K562 (cell line): Measurements from ENCODE around the gene PTCH1. TPM values are rescaled to one million over a fixed set of nuclear protein-coding genes. Genes with fewer than 3 reads are reported as not detected.

Experiments used
- ATAC-seq: fragments of 200-7000 bp; cut with Tn5 transposase; 3 replicates; pipeline ENCODE4 v1.9.1; 2020; ENCODE audit warnings: moderate library complexity
- BruUV-seq: library from RNA; stranded (reverse); fragments of 400-500 nt; replicated peaks from 2 replicates; lab custom pipeline; 2021; lab: Mats Ljungman, UMichigan
- CTCF ChIA-PET: fragments of 300-600 bp; formaldehyde crosslinking; extraction: SDS; loops from one replicate; lab custom pipeline; 2021; ENCODE audit warnings: low intra/inter-chr PET ratio; lab: Yijun Ruan, JAX
- POLR2A ChIA-PET: fragments of 300-600, 350-650 bp; sonication (Branson Sonifier 250); formaldehyde crosslinking; extraction: SDS; loops from one replicate; lab custom pipeline; 2021; ENCODE audit warnings: antibody characterized with exemption, inconsistent platforms; lab: Yijun Ruan, JAX
- DNase-seq, 4 experiments: peaks; one replicate each; pipeline versions ENCODE4 v3.0.0 to v3.0.0-alpha.2; 2011 to 2018; ENCODE audit warnings: low spot score in 3 of 4, mixed read lengths in 3 of 4; ENCODE audit errors: extremely low read depth in 1 of 4
- FAIRE-seq: peaks from 2 replicates; lab custom pipeline; 2011; peaks lifted over from hg19 to GRCh38; lab: Jason Lieb, UNC
- H2AFZ ChIP-seq: 2 replicates; pipeline ENCODE4 v1.6.0; 2011; ENCODE audit warnings: low read depth, low read length, control low read depth, inconsistent platforms
- H3K27ac ChIP-seq: fragments of 200-600 bp; 3 replicates; pipeline ENCODE4 v1.8.0; 2011; ENCODE audit warnings: low read depth, mild to moderate bottlenecking, control low read depth, inconsistent platforms, low read length, moderate library complexity, mixed read lengths; ENCODE audit errors: extremely low read depth
- H3K27me3 ChIP-seq, 2 experiments: fragments of 300-600 bp in 1 of 2; 2 replicates in 1 of 2; 3 replicates in 1 of 2; pipeline versions ENCODE4 v1.6.0 to v1.8.0; 2011; ENCODE audit warnings: inconsistent platforms in 2 of 2, low read length in 2 of 2, mild to moderate bottlenecking in 1 of 2, mixed read lengths in 1 of 2, moderate library complexity in 1 of 2; ENCODE audit not compliant: control insufficient read depth in 2 of 2, insufficient read depth in 2 of 2
- H3K36me3 ChIP-seq: fragments of 300-600 bp; 3 replicates; pipeline ENCODE4 v1.8.0; 2011; ENCODE audit warnings: mild to moderate bottlenecking, low read length, inconsistent platforms; ENCODE audit not compliant: control insufficient read depth, insufficient read depth
- H3K4me1 ChIP-seq, 2 experiments: fragments of 200-600 bp in 1 of 2; replicated peaks in 1 of 2; 2 replicates in 1 of 2; 3 replicates in 1 of 2; pipeline versions ENCODE4 v1.5.1 to v1.8.0; 2011; ENCODE audit warnings: inconsistent platforms in 2 of 2, low read length in 2 of 2, mild to moderate bottlenecking in 1 of 2, mixed read lengths in 1 of 2, moderate library complexity in 1 of 2; ENCODE audit not compliant: control insufficient read depth in 2 of 2, insufficient read depth in 2 of 2
- H3K4me2 ChIP-seq: 2 replicates; pipeline ENCODE4 v1.6.1; 2011; ENCODE audit warnings: low read length, control low read depth, inconsistent platforms, mixed read lengths; ENCODE audit not compliant: insufficient read depth
- H3K4me3 ChIP-seq: fragments of 200-600 bp; sonication (generic), shearing (Covaris generic); 2 replicates; pipeline ENCODE4 v1.5.1; 2016; ENCODE audit warnings: control low read depth, inconsistent platforms
- H3K79me2 ChIP-seq: fragments of 200-600 bp; 3 replicates; pipeline ENCODE4 v1.8.0; 2011; ENCODE audit warnings: low read length, inconsistent platforms; ENCODE audit not compliant: control insufficient read depth, insufficient read depth
- H3K9ac ChIP-seq, 2 experiments: 2 replicates each; pipeline versions ENCODE4 v1.6.0 to v1.6.1; 2011; ENCODE audit warnings: low read depth in 2 of 2, low read length in 2 of 2, control low read depth in 1 of 2, inconsistent platforms in 1 of 2, mild to moderate bottlenecking in 1 of 2, mixed read lengths in 1 of 2; ENCODE audit not compliant: insufficient read depth in 1 of 2
- H3K9me1 ChIP-seq: one replicate; pipeline ENCODE4 v1.6.0; 2011; ENCODE audit warnings: inconsistent platforms, mild to moderate bottlenecking, low read length, moderate library complexity; ENCODE audit not compliant: control insufficient read depth, insufficient read depth
- H3K9me3 ChIP-seq: replicated peaks from 2 replicates; pipeline ENCODE4 v1.5.1; 2011; ENCODE audit warnings: low read depth, low read length, inconsistent platforms; ENCODE audit not compliant: control insufficient read depth, insufficient read depth
- H4K20me1 ChIP-seq: replicated peaks from 2 replicates; pipeline ENCODE4 v1.6.1; 2011; ENCODE audit warnings: low read length, inconsistent platforms, mixed read lengths; ENCODE audit not compliant: control insufficient read depth, insufficient read depth
- C11orf30 ChIP-seq: fragments of 450-650 bp; IDR thresholded peaks from 2 replicates; pipeline ENCODE4 v1.6.1; 2016; ENCODE audit warnings: low read depth, mild to moderate bottlenecking
- CBFA2T3 ChIP-seq: fragments of 450-650 bp; IDR thresholded peaks from 2 replicates; pipeline ENCODE4 v1.6.1; 2017
- DMBX1 ChIP-seq: fragments of 250-450 bp; sonication (Bioruptor Pico); IDR thresholded peaks from 2 replicates; pipeline ENCODE4 v1.8.0; 2022; ENCODE audit warnings: inconsistent platforms, mild to moderate bottlenecking, moderate library complexity, borderline replicate concordance
- DPF2 ChIP-seq: fragments of 450-650 bp; IDR thresholded peaks from 2 replicates; pipeline ENCODE4 v1.6.1; 2016
- ELF2 ChIP-seq: fragments of 250-450 bp; sonication (Bioruptor Pico); IDR thresholded peaks from 2 replicates; pipeline ENCODE4 v1.5.0; 2021; ENCODE audit warnings: mild to moderate bottlenecking
- FOXM1 ChIP-seq, 2 experiments: fragments of 450-650 bp in 1 of 2; sonication (generic) in 1 of 2; formaldehyde crosslinking in 1 of 2; IDR thresholded peaks; 2 replicates each; pipeline versions ENCODE4 v1.6.1 to v1.9.0; 2017 to 2022; ENCODE audit warnings: low read depth in 2 of 2, mild to moderate bottlenecking in 2 of 2, missing genetic modification reagents in 1 of 2, moderate library complexity in 1 of 2
- JUND ChIP-seq, 2 experiments: IDR thresholded peaks; 2 replicates in 1 of 2; 3 replicates in 1 of 2; pipeline ENCODE4 v1.6.1; 2011; ENCODE audit warnings: borderline replicate concordance in 2 of 2, low read depth in 2 of 2, low read length in 2 of 2, improper control_type of control experiment in 1 of 2, missing biosample characterization in 1 of 2, missing genetic modification characterization in 1 of 2, missing genetic modification reagents in 1 of 2
- KDM1A ChIP-seq, 2 experiments: fragments of 450-650 bp; IDR thresholded peaks; 2 replicates each; pipeline ENCODE4 v1.6.1; 2016; ENCODE audit warnings: mild to moderate bottlenecking in 2 of 2
- MIER1 ChIP-seq: fragments of 450-650 bp; IDR thresholded peaks from 2 replicates; pipeline ENCODE4 v1.6.1; 2016; ENCODE audit warnings: antibody characterized with exemption, mild to moderate bottlenecking, low read depth
- NFIX ChIP-seq: fragments of 250-450 bp; sonication (Bioruptor Pico); IDR thresholded peaks from 2 replicates; pipeline ENCODE4 v1.4.0; 2020; ENCODE audit warnings: low read depth, mild to moderate bottlenecking, moderate library complexity
- NUFIP1 ChIP-seq: fragments of 450-650 bp; IDR thresholded peaks from 2 replicates; pipeline ENCODE4 v1.6.1; 2018; ENCODE audit not compliant: partially characterized antibody
- PHTF2 ChIP-seq: fragments of 250-450 bp; sonication (Bioruptor Pico); IDR thresholded peaks from 2 replicates; pipeline ENCODE4 v1.5.0; 2021; ENCODE audit warnings: mild to moderate bottlenecking
- RAD21 ChIP-seq, 2 experiments: fragments of 250-450 bp in 1 of 2; fragments of 450-650 bp in 1 of 2; sonication (Bioruptor Pico) in 1 of 2; formaldehyde crosslinking in 1 of 2; IDR thresholded peaks in 1 of 2; conservative IDR thresholded peaks in 1 of 2; 2 replicates each; pipeline versions ENCODE4 v1.4.0 to v1.8.0; 2020 to 2022; ENCODE audit warnings: mild to moderate bottlenecking in 2 of 2, moderate library complexity in 1 of 2
- RBBP5 ChIP-seq: fragments of 200-600 bp; sonication (generic); IDR thresholded peaks from 2 replicates; pipeline ENCODE4 v1.6.1; 2012; ENCODE audit warnings: borderline replicate concordance, mild to moderate bottlenecking, low read length, control low read depth, inconsistent platforms; ENCODE audit not compliant: insufficient read depth, poor library complexity, severe bottlenecking
- RBM25 ChIP-seq: fragments of 200-400 bp; formaldehyde crosslinking; IDR thresholded peaks from 2 replicates; pipeline ENCODE4 v1.6.1; 2018; ENCODE audit warnings: low read length, low read depth, moderate library complexity; ENCODE audit not compliant: severe bottlenecking
- SOX6 ChIP-seq: fragments of 450-650 bp; IDR thresholded peaks from 2 replicates; pipeline ENCODE4 v1.6.1; 2014; ENCODE audit warnings: mild to moderate bottlenecking
- SREBF1 ChIP-seq: fragments of 150-350 bp; IDR thresholded peaks from 2 replicates; pipeline ENCODE4 v1.6.1; 2014; ENCODE audit warnings: antibody characterized with exemption, low read depth, low read length, borderline replicate concordance
- SREBF2 ChIP-seq: sonication (generic); formaldehyde crosslinking; IDR thresholded peaks from 2 replicates; pipeline ENCODE4 v1.4.0; 2020; ENCODE audit warnings: mild to moderate bottlenecking, missing genetic modification reagents
- TCF7 ChIP-seq: sonication (generic); IDR thresholded peaks from 2 replicates; pipeline ENCODE4 v1.6.1; 2016; ENCODE audit warnings: antibody characterized with exemption, borderline replicate concordance
- ZFP36 ChIP-seq: fragments of 150-350 bp; IDR thresholded peaks from 2 replicates; pipeline ENCODE4 v1.6.1; 2018; ENCODE audit warnings: low read length, low read depth; ENCODE audit not compliant: partially characterized antibody
- ZNF584 ChIP-seq: fragments of 200-800 bp; sonication (Bioruptor generic); IDR thresholded peaks from 2 replicates; pipeline ENCODE4 v1.6.1; 2016; ENCODE audit warnings: low read depth, mild to moderate bottlenecking, missing genetic modification characterization, missing compliant biosample characterization
- WGBS: fragments of 100-300 bp; shearing (Covaris generic); methylation state at CpG from one replicate; pipeline ENCODE4 v1.1.6; 2016; ENCODE audit warnings: low coverage, mixed read lengths; ENCODE audit not compliant: insufficient coverage; ENCODE audit errors: missing lambda C conversion rate; 5-methylcytosine and 5-hydroxymethylcytosine counted together
- in situ Hi-C: fragments of 300-500 bp; cut with MboI; formaldehyde crosslinking; loops from 4 replicates; pipeline ENCODE4 v1.15.0; 2018; ENCODE audit warnings: inconsistent platforms, mixed read lengths
- intact Hi-C: fragments of 100-400 bp; cut with micrococcal nuclease; formaldehyde crosslinking; loops from 2 replicates; pipeline ENCODE4 v1.14.2; 2022
- polyA plus RNA-seq, 8 experiments: library from polyadenylated mRNA; depleted of rRNA in 4 of 8; stranded (reverse) in 5 of 8; unstranded in 3 of 8; fragments of >200 nt; fragmentation: Nextera tagmentation in 2 of 8; fragmentation: Illumina TruSeq in 1 of 8; extraction: Ambion mirVana in 2 of 8; extraction: Trizol in 1 of 8; gene quantifications; 2 replicates each; pipeline versions ENCODE4 v1.2.1 to v1.2.3, GENCODE V29; 2011 to 2014; ENCODE audit warnings: inconsistent platforms in 1 of 8, missing spikeins in 1 of 8
- total RNA-seq, 7 experiments: library from RNA; depleted of rRNA in 6 of 7; stranded (reverse); fragments of >200 nt in 6 of 7; fragmentation: Illumina TruSeq in 2 of 7; extraction: Trizol in 2 of 7; gene quantifications; 2 replicates each; pipeline versions ENCODE4 v1.2.1 to v1.2.3, GENCODE V29; 2011 to 2021; ENCODE audit warnings: low replicate concordance in 1 of 7
- TF ChIP-seq, protein P1 (sequence below): sonication (generic); formaldehyde crosslinking; IDR thresholded peaks from 2 replicates; pipeline ENCODE4 v1.9.0; 2022; ENCODE audit warnings: mild to moderate bottlenecking, missing genetic modification reagents

The PTCH1 gene
- total and polyA plus RNA-seq, 9 of the 15 experiments (the other 6 are each of a cell fraction or from before 2014, with no cell fraction given), result 0.70 to 9.9 (median 3.8) TPM

DNA sequence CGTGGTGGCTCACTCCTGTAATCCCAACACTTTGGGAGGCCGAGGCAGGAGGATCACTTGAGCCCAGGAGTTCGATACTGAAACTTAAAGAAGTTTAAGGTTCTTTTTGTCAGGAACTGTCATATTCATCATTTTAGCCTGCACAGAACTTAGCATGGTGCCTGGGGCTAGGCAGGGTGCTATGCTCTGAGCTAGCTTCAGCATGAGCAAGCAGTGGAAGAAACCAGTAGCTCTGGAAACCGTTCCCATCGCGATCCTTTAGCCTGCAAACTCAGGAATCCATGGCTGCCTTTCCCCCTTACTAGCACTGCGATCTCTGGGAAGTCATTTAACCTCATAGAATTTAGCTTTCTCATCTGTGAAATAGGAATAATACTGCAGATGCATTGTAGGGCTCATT is 80.4 kb downstream of the PTCH1 start (continued):
- TF ChIP-seq MIER1, result no peak
- TF ChIP-seq NUFIP1, result no peak
- TF ChIP-seq PHTF2 (CRISPR knock-in tag), result no peak
- TF ChIP-seq ELF2, result no peak
- no peak for TF ChIP-seq NFIX
- no peak for TF ChIP-seq TCF7
- TF ChIP-seq ZFP36, result no peak
- TF ChIP-seq RBBP5, result no peak
- TF ChIP-seq SREBF2, result no peak
- TF ChIP-seq SREBF1, result no peak

DNA sequence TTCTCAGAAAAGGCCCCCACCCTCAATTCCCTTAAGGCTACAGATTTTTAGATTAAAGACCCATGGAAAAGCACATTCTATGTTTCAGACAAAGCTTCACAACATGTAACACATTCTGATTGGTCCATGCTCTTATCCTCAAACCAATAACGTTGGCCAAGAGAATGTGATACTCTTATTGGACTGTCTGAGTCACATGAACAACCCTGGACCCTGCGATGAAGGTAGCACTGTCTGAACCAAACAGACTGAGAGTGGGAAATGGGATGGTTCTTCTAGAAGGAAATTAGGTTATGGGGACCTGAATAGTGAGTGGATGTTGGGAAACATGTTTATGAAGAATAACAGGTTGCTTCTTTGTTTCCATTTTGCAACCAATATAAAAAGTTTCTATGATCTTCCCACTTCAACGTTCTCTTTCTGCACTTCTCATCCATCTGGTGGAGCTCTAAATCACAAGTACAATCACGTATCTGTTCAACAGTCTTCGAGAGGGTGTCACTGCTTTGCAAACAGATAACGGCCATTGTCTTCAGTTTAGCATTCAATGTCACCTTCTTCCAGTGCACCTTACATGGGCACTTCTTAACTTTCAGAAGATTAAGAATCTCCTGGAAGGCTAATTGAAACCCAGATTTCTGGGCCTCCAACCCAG is 81.6 kb downstream of the PTCH1 start:
- Histone ChIP-seq H3K27me3 (no peaks in the 10 kb centered on the region), H3K9ac (no peak overlapping the region), H3K36me3 (no peaks in the 10 kb centered on the region), H3K79me2 (no peaks in the 10 kb centered on the region), H3K9me1 (no peaks in the 10 kb centered on the region), H3K4me1 (peaks cover 11 to 17% of the 10 kb centered on the region in 2 experiments; a peak in 4 of 5 replicates), H3K4me3 (no peak overlapping the region), H3K4me2 (peak overlapping the region; percentile 90), H2AFZ (peak overlapping the region; percentile 83; the same call in 1 of the 2 replicates), H4K20me1 (no peaks in the 10 kb centered on the region), H3K27ac (no peak overlapping the region; the same call in 2 of the 3 replicates), H3K9me3 (peaks cover 3% of the 10 kb centered on the region)
- BruUV-seq, result no TSS peak
- intact Hi-C loops, result loop anchor here (2.0 to 10.0 kb wide), 3 partner anchors 28 to 150 kb away; no protein-coding TSS in a partner anchor
- peak; percentile 81 for FAIRE-seq
- ATAC-seq, result peak; percentile 87
- DNase-seq, result peak; percentile 51 to 81 (median 55)
- in situ Hi-C loops, result no loop called here
- POLR2A ChIA-PET, result interaction anchor here (0.6 to 1.7 kb wide), 3 partner anchors 15 to 28 kb away, joined by 4 to 9 read pairs (median 6); no protein-coding TSS in a partner anchor
- WGBS, result 17% methylated on average over 6 of the region's 6 CpGs
- CTCF ChIA-PET, result no interaction called here
- TF ChIP-seq JUND (IDR thresholded peaks at IDR 0.05; ENCODE audit: borderline replicate concordance, low read depth, low read length) (0 out of 2 replicates have a peak, but pooled peaks have one; percentile 1), JUND (tag; IDR thresholded peaks at IDR 0.05; ENCODE audit: borderline replicate concordance, low read depth, low read length) (no peak), ZNF584 (CRISPR knock-in tag) (0 out of 2 replicates have a peak, but pooled peaks have one; percentile 7), KDM1A (IDR thresholded peaks at IDR 0.05) (peak in 1 of 2 experiments; percentile 6; a peak in 1 of 4 replicates), CBFA2T3 (0 out of 2 replicates have a peak, but pooled peaks have one; percentile 15), C11orf30 (peak; percentile 55), DMBX1 (CRISPR knock-in tag) (no peak), SOX6 (peak; percentile 44; the same call in 1 of the 2 replicates), RAD21 (CRISPR knock-in tag; conservative IDR thresholded peaks at IDR 0.05 in 1 of 2, IDR thresholded peaks at IDR 0.05 in 1 of 2) (peak in 1 of 2 experiments; percentile 56; a peak in 2 of 4 replicates), DPF2 (no peak), FOXM1 (IDR thresholded peaks at IDR 0.05; ENCODE audit: low read depth) (peak; percentile 40; the same call in 1 of the 2 replicates), FOXM1 (CRISPR knock-in tag; IDR thresholded peaks at IDR 0.05; ENCODE audit: low read depth) (no peak), RBM25 (peak; percentile 65)
- TF ChIP-seq, protein P1, sequence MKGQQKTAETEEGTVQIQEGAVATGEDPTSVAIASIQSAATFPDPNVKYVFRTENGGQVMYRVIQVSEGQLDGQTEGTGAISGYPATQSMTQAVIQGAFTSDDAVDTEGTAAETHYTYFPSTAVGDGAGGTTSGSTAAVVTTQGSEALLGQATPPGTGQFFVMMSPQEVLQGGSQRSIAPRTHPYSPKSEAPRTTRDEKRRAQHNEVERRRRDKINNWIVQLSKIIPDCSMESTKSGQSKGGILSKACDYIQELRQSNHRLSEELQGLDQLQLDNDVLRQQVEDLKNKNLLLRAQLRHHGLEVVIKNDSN, result peak; percentile 84
